HCT116 (cell line): ENCODE measurements around the gene EPHB2. TPM values are rescaled to one million over a fixed set of nuclear protein-coding genes. Genes with fewer than 3 reads are reported as not detected.
A peak's percentile ranks its signal among the peaks of the same experiment; 100 is the strongest.
"Not testable (repeated sequence)": the region's sequence is repeated elsewhere in the genome, so short reads cannot be mapped to it uniquely, and the experiment has no call there.

Source experiments
- ATAC-seq: fragments of 200-7000 bp; cut with Tn5 transposase; 2 replicates; pipeline ENCODE4 v1.9.1; 2020; ENCODE audit warnings: mild to moderate bottlenecking, moderate library complexity
- BruUV-seq: library from RNA; stranded (reverse); fragments of 400-500 nt; replicated peaks from 2 replicates; lab custom pipeline; 2021; lab: Mats Ljungman, UMichigan
- CTCF ChIA-PET: fragments of 300-600 bp; sonication (Branson Sonifier 250); formaldehyde crosslinking; loops from one replicate; lab custom pipeline; 2021; ENCODE audit warnings: antibody characterized with exemption; lab: Charles Lee
- POLR2A ChIA-PET: fragments of 300-600, 350-600 bp; sonication (Branson Sonifier 250); formaldehyde crosslinking; loops from one replicate; lab custom pipeline; 2021; ENCODE audit warnings: antibody characterized with exemption; lab: Charles Lee
- RAD21 ChIA-PET, 2 experiments: fragments of 300-600 bp; sonication (Branson Sonifier 250); formaldehyde crosslinking; loops; one replicate each; lab custom pipeline; 2023; ENCODE audit warnings: low total read pairs in 2 of 2; ENCODE audit not compliant: uncharacterized antibody in 2 of 2, unreplicated experiment in 2 of 2, low non-redundant PET in 1 of 2; lab: Charles Lee
- DNase-seq: peaks from one replicate; pipeline ENCODE4 v3.0.0-alpha.2; 2010; ENCODE audit warnings: low read depth, low spot score
- H2AFZ ChIP-seq: fragments of 200-600 bp; shearing (Covaris generic), sonication (generic); 2 replicates; pipeline ENCODE4 v1.6.1; 2017; ENCODE audit warnings: low read depth, mixed run types, mixed read lengths, antibody characterized with exemption, low read length; ENCODE audit not compliant: poor library complexity, severe bottlenecking
- H3K27ac ChIP-seq: 2 replicates; pipeline ENCODE4 v1.5.1; 2012; ENCODE audit warnings: low read depth, low read length
- H3K27me3 ChIP-seq: fragments of 200-600 bp; sonication (generic); 2 replicates; pipeline ENCODE4 v1.6.1; 2016; ENCODE audit warnings: mixed run types, low read length, mixed read lengths; ENCODE audit not compliant: insufficient read depth
- H3K36me3 ChIP-seq, 2 experiments: fragments of 200-500 bp in 1 of 2; fragments of 200-600 bp in 1 of 2; sonication (Bioruptor generic) in 1 of 2; sonication (generic) in 1 of 2; 2 replicates each; pipeline versions ENCODE4 v1.5.1 to v1.6.1; 2014 to 2016; ENCODE audit warnings: low read length in 2 of 2, inconsistent platforms in 1 of 2, mixed read lengths in 1 of 2, mixed run types in 1 of 2; ENCODE audit not compliant: insufficient read depth in 2 of 2, control insufficient read depth in 1 of 2
- H3K4me1 ChIP-seq, 2 experiments: fragments of 200-600 bp in 1 of 2; sonication (generic) in 1 of 2; 2 replicates each; pipeline versions ENCODE4 v1.5.1 to v1.6.1; 2012 to 2017; ENCODE audit warnings: low read length in 2 of 2, inconsistent platforms in 1 of 2, mild to moderate bottlenecking in 1 of 2, mixed read lengths in 1 of 2, mixed run types in 1 of 2, moderate library complexity in 1 of 2; ENCODE audit not compliant: insufficient read depth in 2 of 2, control insufficient read depth in 1 of 2
- H3K4me2 ChIP-seq: fragments of 200-600 bp; sonication (generic); 2 replicates; pipeline ENCODE4 v1.6.1; 2017; ENCODE audit warnings: mixed run types, low read length, mixed read lengths
- H3K4me3 ChIP-seq, 2 experiments: fragments of 200-600 bp in 1 of 2; sonication (generic) in 1 of 2; replicated peaks in 1 of 2; 2 replicates each; pipeline ENCODE4 v1.5.1; 2011 to 2016; ENCODE audit warnings: low read length in 2 of 2, control low read depth in 1 of 2, low read depth in 1 of 2, mild to moderate bottlenecking in 1 of 2, mixed read lengths in 1 of 2, mixed run types in 1 of 2
- H3K79me2 ChIP-seq: fragments of 200-600 bp; sonication (generic); 2 replicates; pipeline ENCODE4 v1.6.1; 2017; ENCODE audit warnings: mild to moderate bottlenecking, mixed run types, low read length, moderate library complexity, mixed read lengths; ENCODE audit not compliant: insufficient read depth
- H3K9ac ChIP-seq: fragments of 200-600 bp; sonication (generic); 2 replicates; pipeline ENCODE4 v1.6.1; 2016; ENCODE audit warnings: low read length, mixed read lengths
- H3K9me2 ChIP-seq: fragments of 200-600 bp; sonication (generic), shearing (Covaris generic); 2 replicates; pipeline ENCODE4 v1.6.1; 2017; ENCODE audit warnings: mixed run types, mild to moderate bottlenecking, moderate library complexity; ENCODE audit not compliant: insufficient read depth
- H3K9me3 ChIP-seq, 2 experiments: fragments of 200-500 bp in 1 of 2; fragments of 200-600 bp in 1 of 2; sonication (Bioruptor generic) in 1 of 2; sonication (generic) in 1 of 2; 2 replicates each; pipeline ENCODE4 v1.6.1; 2014 to 2017; ENCODE audit warnings: low read length in 2 of 2, mixed read lengths in 2 of 2, inconsistent platforms in 1 of 2, low read depth in 1 of 2, mild to moderate bottlenecking in 1 of 2, mixed run types in 1 of 2, moderate library complexity in 1 of 2; ENCODE audit not compliant: control insufficient read depth in 1 of 2, insufficient read depth in 1 of 2
- H4K20me1 ChIP-seq: fragments of 200-600 bp; sonication (generic), shearing (Covaris generic); 2 replicates; pipeline ENCODE4 v1.6.1; 2017; ENCODE audit warnings: mixed run types, mild to moderate bottlenecking, moderate library complexity; ENCODE audit not compliant: insufficient read depth
- POLR2A ChIP-seq: IDR thresholded peaks from 2 replicates; pipeline ENCODE4 v1.7.0; 2011; ENCODE audit warnings: borderline replicate concordance; ENCODE audit not compliant: insufficient read depth, insufficient read length; ENCODE audit errors: extremely low read depth
- POLR2AphosphoS5 ChIP-seq: IDR thresholded peaks from 2 replicates; pipeline ENCODE4 v1.6.1; 2011; ENCODE audit warnings: mild to moderate bottlenecking, low read depth, low read length, moderate library complexity
- TCF7L2 ChIP-seq: IDR thresholded peaks from 2 replicates; pipeline ENCODE4 v1.7.0; 2011; ENCODE audit warnings: borderline replicate concordance, inconsistent platforms; ENCODE audit not compliant: insufficient read depth, insufficient read length; ENCODE audit errors: extremely low read depth
- intact Hi-C: fragments of 100-400 bp; cut with micrococcal nuclease; formaldehyde crosslinking; loops from 2 replicates; pipeline ENCODE4 v1.10.0; 2022
- total RNA-seq: library from RNA; stranded (reverse); gene quantifications from one replicate; pipeline ENCODE4 v1.2.1, GENCODE V29; 2021; ENCODE audit not compliant: unreplicated experiment

EPHB2 gene
- total RNA-seq, 1 experiment from 2014 or later: 19.5 TPM

GRCh38 chr1:22673486-22674409, 36.9 kb upstream of the EPHB2 start (continued):
- TF ChIP-seq POLR2A: no peak

DNA sequence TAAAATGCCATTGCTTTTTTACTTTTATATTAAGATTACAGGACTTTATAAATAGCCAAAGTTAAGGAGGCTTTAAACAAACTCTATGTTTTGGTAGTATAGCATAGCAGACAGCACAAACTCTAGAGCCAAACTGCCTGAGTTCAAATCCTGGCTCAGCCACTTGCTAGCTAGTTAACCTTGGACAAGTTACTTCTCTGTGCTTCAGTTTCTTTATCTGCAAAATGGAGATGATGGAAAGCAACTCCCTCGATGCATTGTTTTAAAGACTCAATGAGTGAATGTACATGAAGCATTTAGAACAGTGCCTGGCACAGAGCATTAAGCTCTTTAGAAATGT, 36.3 kb upstream of the EPHB2 start:
- Histone ChIP-seq H2AFZ (no peak overlapping the region), H3K9ac (no peak overlapping the region), H3K9me3 (no peaks in the 10 kb centered on the region), H3K4me3 (no peak overlapping the region), H3K27me3 (peaks cover 6% of the 10 kb centered on the region; the same call in 1 of the 2 replicates), H3K27ac (no peak overlapping the region), H3K4me2 (no peak overlapping the region; the same call in 1 of the 2 replicates), H3K9me2 (no peaks in the 10 kb centered on the region), H3K4me1 (no peaks in the 10 kb centered on the region), H4K20me1 (no peaks in the 10 kb centered on the region), H3K79me2 (no peaks in the 10 kb centered on the region), H3K36me3 (no peaks in the 10 kb centered on the region)
- no TSS peak for BruUV-seq
- intact Hi-C loops: loop anchor here (1.0 to 2.0 kb wide), 5 partner anchors 30 to 290 kb away; no protein-coding TSS in a partner anchor
- ATAC-seq: peak; percentile 37
- ChIA-PET CTCF (interaction anchor here (0.6 to 5.1 kb wide), 11 partner anchors 10 to 619 kb away, joined by 3 to 67 read pairs (median 5); no protein-coding TSS in a partner anchor), RAD21 (interaction anchor here (0.9 to 1.4 kb wide), 5 partner anchors 187 to 289 kb away, joined by 3 to 6 read pairs (median 5); no protein-coding TSS in a partner anchor), POLR2A (interaction anchor here (0.8 kb wide), 1 partner anchor 188 kb away, joined by 3 read pairs; no protein-coding TSS in a partner anchor)
- DNase-seq: no peak
- TF ChIP-seq POLR2AphosphoS5 (no peak), TCF7L2 (no peak)

GRCh38 chr1:22676151-22676550, 34.5 kb upstream of the EPHB2 start:
- H3K9ac ChIP-seq, H3K27me3 ChIP-seq, POLR2A ChIA-PET, H3K4me3 ChIP-seq, H3K4me2 ChIP-seq, H2AFZ ChIP-seq, H3K9me2 ChIP-seq, intact Hi-C loops, H3K9me3 ChIP-seq, RAD21 ChIA-PET, H3K36me3 ChIP-seq, BruUV-seq, H3K27ac ChIP-seq, H4K20me1 ChIP-seq, DNase-seq, ATAC-seq, H3K4me1 ChIP-seq, H3K79me2 ChIP-seq: not testable (repeated sequence)
- CTCF ChIA-PET: interaction anchor here (5.1 kb wide), 1 partner anchor 254 kb away, joined by 67 read pairs; no protein-coding TSS in a partner anchor
